Stimulated activated CD8-positive, alpha-beta memory T cell treated with anti-CD3 and anti-CD28 coated beads, Interleukin-4, amount 100 ng/mL, for 1 hour (primary cell): ENCODE data around the gene DNAH3.

Experiments
- DNase-seq, 2 donors: peaks; one replicate each; pipeline ENCODE4 v3.0.0-alpha.2; 2020; ENCODE audit warnings: low read depth in 2 of 2, low spot score in 1 of 2

DNAH3 gene

GRCh38 chr16:20884240-20884556 is 266.4 kb downstream of the DNAH3 start:
- DNase-seq = no peak

- no peak for DNase-seq
Measured at GRCh38 chr16:20883554-20884239, 266.9 kb downstream of the DNAH3 start.
